IMR-90 (cell line): ENCODE results near the gene SLC30A1. TPM values are rescaled to one million over a fixed set of nuclear protein-coding genes. Genes with fewer than 3 reads are reported as not detected.

Experiments
- ATAC-seq: fragments of 200-7000 bp; cut with Tn5 transposase; 2 replicates; pipeline ENCODE4 v1.9.1; 2020; ENCODE audit warnings: low read depth, mild to moderate bottlenecking, moderate library complexity
- BruUV-seq: library from RNA; stranded (reverse); fragments of 400-500 nt; replicated peaks from 2 replicates; lab custom pipeline; 2021; lab: Mats Ljungman, UMichigan
- CTCF ChIA-PET: fragments of 300-600 bp; formaldehyde crosslinking; extraction: SDS; loops from one replicate; lab custom pipeline; 2021; ENCODE audit warnings: antibody characterized with exemption; lab: Yijun Ruan, JAX
- POLR2A ChIA-PET: fragments of 300-600 bp; sonication (Branson Sonifier 250); formaldehyde crosslinking; loops from one replicate; lab custom pipeline; 2022; ENCODE audit warnings: antibody characterized with exemption; ENCODE audit not compliant: unreplicated experiment; lab: Charles Lee
- DNase-seq: peaks from one replicate; pipeline ENCODE4 v3.0.0; 2013
- H2AFZ ChIP-seq: replicated peaks from 2 replicates; pipeline ENCODE3; 2013; ENCODE audit warnings: low read length, mild to moderate bottlenecking; ENCODE audit not compliant: poor library complexity
- H2AK5ac ChIP-seq: 2 replicates; pipeline ENCODE4 v1.6.1; 2013; ENCODE audit warnings: low read depth, low read length, inconsistent platforms
- H2AK9ac ChIP-seq: replicated peaks from 2 replicates; pipeline ENCODE3; 2013; ENCODE audit warnings: mild to moderate bottlenecking, low read depth, low read length, moderate library complexity; ENCODE audit not compliant: poor library complexity
- H2BK120ac ChIP-seq: 2 replicates; pipeline ENCODE4 v1.6.1; 2013; ENCODE audit warnings: low read depth, low read length, inconsistent platforms
- H2BK15ac ChIP-seq: 3 replicates; pipeline ENCODE4 v1.6.1; 2013; ENCODE audit warnings: low read depth, low read length, inconsistent platforms
- H2BK20ac ChIP-seq: 2 replicates; pipeline ENCODE4 v1.6.1; 2013; ENCODE audit warnings: low read depth, mild to moderate bottlenecking, inconsistent platforms, low read length, moderate library complexity
- H2BK5ac ChIP-seq: 2 replicates; pipeline ENCODE4 v1.6.1; 2013; ENCODE audit warnings: mild to moderate bottlenecking, low read depth, low read length, inconsistent platforms; ENCODE audit not compliant: poor library complexity, severe bottlenecking
- H3K14ac ChIP-seq: replicated peaks from 2 replicates; pipeline ENCODE4 v1.6.1; 2013; ENCODE audit warnings: low read depth, low read length, inconsistent platforms
- H3K18ac ChIP-seq: 2 replicates; pipeline ENCODE4 v1.6.1; 2013; ENCODE audit warnings: low read depth, low read length, control low read depth
- H3K23ac ChIP-seq: 2 replicates; pipeline ENCODE4 v1.6.1; 2013; ENCODE audit warnings: low read depth, low read length, inconsistent platforms
- H3K27ac ChIP-seq: 2 replicates; pipeline ENCODE4 v1.5.1; 2013; ENCODE audit warnings: mild to moderate bottlenecking, control low read depth, low read length; ENCODE audit not compliant: insufficient read depth
- H3K27me3 ChIP-seq: 2 replicates; pipeline ENCODE4 v1.6.1; 2013; ENCODE audit warnings: low read length; ENCODE audit not compliant: control insufficient read depth, insufficient read depth
- H3K36me3 ChIP-seq: 2 replicates; pipeline ENCODE4 v1.6.1; 2013; ENCODE audit warnings: low read length, mixed read lengths; ENCODE audit not compliant: control insufficient read depth, insufficient read depth
- H3K4ac ChIP-seq: 2 replicates; pipeline ENCODE4 v1.6.1; 2013; ENCODE audit warnings: low read depth, low read length, inconsistent platforms
- H3K4me1 ChIP-seq: 2 replicates; pipeline ENCODE4 v1.6.1; 2013; ENCODE audit warnings: low read length, mixed read lengths; ENCODE audit not compliant: control insufficient read depth, insufficient read depth
- H3K4me2 ChIP-seq: 2 replicates; pipeline ENCODE4 v1.6.1; 2013; ENCODE audit warnings: low read depth, mild to moderate bottlenecking, control low read depth, low read length, moderate library complexity
- H3K4me3 ChIP-seq: 2 replicates; pipeline ENCODE4 v1.5.1; 2013; ENCODE audit warnings: low read depth, mild to moderate bottlenecking, control low read depth, low read length, moderate library complexity; ENCODE audit not compliant: insufficient read depth
- H3K56ac ChIP-seq: 2 replicates; pipeline ENCODE4 v1.6.1; 2013; ENCODE audit warnings: low read length, inconsistent platforms; ENCODE audit not compliant: insufficient read depth; ENCODE audit errors: extremely low read depth
- H3K79me1 ChIP-seq, 2 experiments: 2 replicates each; pipeline ENCODE4 v1.6.1; 2013; ENCODE audit warnings: low read length in 2 of 2, inconsistent platforms in 1 of 2, low read depth in 1 of 2
- H3K9ac ChIP-seq: 2 replicates; pipeline ENCODE4 v1.6.1; 2013; ENCODE audit warnings: low read depth, low read length, control low read depth
- H3K9me1 ChIP-seq: 2 replicates; pipeline ENCODE4 v1.6.1; 2013; ENCODE audit warnings: low read length, inconsistent platforms; ENCODE audit not compliant: insufficient read depth
- H3K9me3 ChIP-seq: 2 replicates; pipeline ENCODE4 v1.6.1; 2013; ENCODE audit warnings: low read length; ENCODE audit not compliant: control insufficient read depth, insufficient read depth
- H4K20me1 ChIP-seq: 2 replicates; pipeline ENCODE4 v1.6.1; 2013; ENCODE audit warnings: low read length, inconsistent platforms; ENCODE audit not compliant: insufficient read depth
- H4K5ac ChIP-seq: 2 replicates; pipeline ENCODE4 v1.6.1; 2013; ENCODE audit warnings: mild to moderate bottlenecking, low read depth, low read length, control low read depth
- H4K8ac ChIP-seq, 2 experiments: 2 replicates each; pipeline ENCODE4 v1.6.1; 2013; ENCODE audit warnings: low read depth in 2 of 2, low read length in 2 of 2, control low read depth in 1 of 2, inconsistent platforms in 1 of 2
- H4K91ac ChIP-seq: 2 replicates; pipeline ENCODE4 v1.6.1; 2013; ENCODE audit warnings: low read depth, low read length, inconsistent platforms; ENCODE audit not compliant: insufficient read depth
- BHLHE40 ChIP-seq: fragments of 150-350 bp; IDR thresholded peaks from 2 replicates; pipeline ENCODE4 v1.6.1; 2016; ENCODE audit warnings: mild to moderate bottlenecking, low read depth, low read length
- CHD1 ChIP-seq: IDR thresholded peaks from 2 replicates; pipeline ENCODE4 v1.6.1; 2012; ENCODE audit warnings: low read depth, low read length, improper control_type of control experiment
- FOS ChIP-seq: fragments of 150-350 bp; IDR thresholded peaks from 2 replicates; pipeline ENCODE4 v1.6.1; 2016; ENCODE audit warnings: low read depth, low read length
- RFX5 ChIP-seq: IDR thresholded peaks from 2 replicates; pipeline ENCODE4 v1.8.0; 2012; ENCODE audit warnings: low read depth, mild to moderate bottlenecking, low read length, moderate library complexity
- SMC3 ChIP-seq: fragments of 150-350 bp; IDR thresholded peaks from 2 replicates; pipeline ENCODE4 v1.6.1; 2016; ENCODE audit warnings: low read depth, mild to moderate bottlenecking, antibody characterized with exemption, low read length, moderate library complexity
- WGBS, 2 experiments: methylation state at CpG; one replicate each; pipeline versions ENCODE4 v1.1.5 to v1.1.7; 2013; ENCODE audit warnings: missing lambda C conversion rate in 2 of 2; ENCODE audit not compliant: insufficient read length in 1 of 2; ENCODE audit errors: extremely low coverage in 2 of 2; 5-methylcytosine and 5-hydroxymethylcytosine counted together
- dilution Hi-C: fragments of 300-500 bp; cut with HindIII; formaldehyde crosslinking; loops from one replicate; pipeline ENCODE4 v1.14.3; 2018; ENCODE audit warnings: low sequenced_read_pairs; ENCODE audit not compliant: unreplicated experiment
- in situ Hi-C: fragments of 300-500 bp; cut with MboI; formaldehyde crosslinking; loops from 3 replicates; pipeline ENCODE4 v1.14.3; 2019; ENCODE audit warnings: low sequenced_read_pairs, inconsistent platforms, mixed read lengths
- intact Hi-C: fragments of 100-400 bp; cut with micrococcal nuclease; formaldehyde crosslinking; loops from 2 replicates; pipeline ENCODE4 v1.10.0; 2022
- polyA plus RNA-seq, 3 experiments: library from polyadenylated mRNA; depleted of rRNA; stranded (reverse); fragments of >200 nt; gene quantifications; 2 replicates each; pipeline ENCODE4 v1.2.3, GENCODE V29; 2012; ENCODE audit warnings: low replicate concordance in 1 of 3
- total RNA-seq: library from RNA; depleted of rRNA; stranded (reverse); fragments of >200 nt; gene quantifications from 2 replicates; pipeline ENCODE4 v1.2.3, GENCODE V29; 2012

The SLC30A1 gene
- total and polyA plus RNA-seq, 2 of the 4 experiments (the other 2 are of a cell fraction): 5.4 to 8.4 TPM

DNA sequence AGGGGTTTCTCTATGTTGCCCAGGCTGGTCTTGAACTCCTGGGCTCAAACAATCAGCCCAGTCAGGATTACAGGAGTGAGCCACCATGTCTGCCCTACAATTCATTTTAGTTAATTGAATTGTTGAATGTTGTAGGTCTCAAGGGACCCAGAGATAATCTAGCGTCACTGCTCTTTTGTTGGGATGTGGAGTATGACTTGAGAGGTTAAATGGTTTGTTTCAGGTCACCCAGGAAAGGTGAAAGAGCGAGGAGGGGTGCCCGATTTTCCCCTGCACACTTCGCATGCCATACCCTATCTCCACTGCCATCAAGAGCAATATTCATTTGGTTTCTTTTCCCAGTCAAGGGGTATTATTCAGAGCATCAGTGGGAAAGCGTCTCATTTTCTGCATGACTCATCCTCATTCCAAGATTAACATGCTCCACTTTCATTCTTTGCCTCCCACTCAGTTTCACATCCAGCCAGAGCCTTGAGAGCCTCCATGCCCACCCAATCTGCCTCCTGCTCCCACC, 13.1 kb upstream of the SLC30A1 start:
- peaks cover 3% of the 10 kb centered on the region; the same call in 1 of the 2 replicates for H3K27me3 ChIP-seq
- H2AFZ ChIP-seq: peak overlapping the region; percentile 85
- TF ChIP-seq CHD1 (no peak), SMC3 (no peak), RFX5 (no peak), FOS (peak; percentile 97), BHLHE40 (peak; percentile 65)
- H2AK5ac ChIP-seq: peak overlapping the region; percentile 98; the same call in 1 of the 2 replicates
- H2BK120ac ChIP-seq: peak overlapping the region; percentile 96
- peak overlapping the region; percentile 96 for H2BK20ac ChIP-seq
- dilution Hi-C loops: no loop called here
- H3K9ac ChIP-seq: peak overlapping the region; percentile 33; the same call in 1 of the 2 replicates
- H3K18ac ChIP-seq: peak overlapping the region; percentile 95
- ATAC-seq (peak; percentile 94), DNase-seq (peak; percentile 89)
- peak overlapping the region; percentile 89 for H4K91ac ChIP-seq
- H4K5ac ChIP-seq: peak overlapping the region; percentile 91
- CTCF ChIA-PET: no interaction called here
- peak overlapping the region; percentile 70; the same call in 1 of the 2 replicates for H3K23ac ChIP-seq
- no peaks in the 10 kb centered on the region for H3K36me3 ChIP-seq
- BruUV-seq: no TSS peak
- H3K9me3 ChIP-seq: no peaks in the 10 kb centered on the region
- POLR2A ChIA-PET: no interaction called here
- H3K56ac ChIP-seq: peak overlapping the region; percentile 85; the same call in 1 of the 2 replicates
- peak overlapping the region; percentile 39 for H2AK9ac ChIP-seq
- no peaks in the 10 kb centered on the region for H4K20me1 ChIP-seq
- H4K8ac ChIP-seq: peak overlapping the region in 1 of 2 experiments; percentile 81; a peak in 2 of 4 replicates
- H3K79me1 ChIP-seq: no peaks in the 10 kb centered on the region
- peak overlapping the region; percentile 71 for H3K14ac ChIP-seq
- in situ Hi-C loops: no loop called here
- peaks cover 7% of the 10 kb centered on the region for H3K9me1 ChIP-seq
- peaks cover 10% of the 10 kb centered on the region for H3K4me1 ChIP-seq
- no peak overlapping the region for H3K4me3 ChIP-seq
- H3K4ac ChIP-seq: peak overlapping the region; percentile 93
- peak overlapping the region; percentile 97 for H3K27ac ChIP-seq
- intact Hi-C loops: no loop called here
- peak overlapping the region; percentile 96 for H2BK5ac ChIP-seq
- H3K4me2 ChIP-seq: peak overlapping the region; percentile 81
- H2BK15ac ChIP-seq: peak overlapping the region; percentile 97; the same call in 2 of the 3 replicates
- no CpG with 5 or more reads among the region's 5 CpGs for WGBS, 2 experiments
